ELR (cell line): ENCODE measurements around the gene LRRC7.
A peak's percentile ranks its signal among the peaks of the same experiment; 100 is the strongest.
"Not testable (repeated sequence)": the region's sequence is repeated elsewhere in the genome, so short reads cannot be mapped to it uniquely, and the experiment has no call there.

Experiments
- DNase-seq: peaks from one replicate; pipeline ENCODE4 v3.0.0-alpha.2; 2015; ENCODE audit warnings: low read depth

LRRC7 gene

GRCh38 chr1:70042090-70042731 lies 474.5 kb downstream of the LRRC7 start:
- DNase-seq, result no peak

GRCh38 chr1:70043804-70044203 lies 476.1 kb downstream of the LRRC7 start:
- DNase-seq, result peak; percentile 78

- DNase-seq, result peak; percentile 92
These were observed 477.1 kb downstream of the LRRC7 start for GRCh38 chr1:70044832-70045231.

- DNase-seq, result not testable (repeated sequence)
These were observed 477.9 kb downstream of the LRRC7 start for GRCh38 chr1:70045581-70045980.

- peak; percentile 64 for DNase-seq
These were observed 480.8 kb downstream of the LRRC7 start for GRCh38 chr1:70048336-70049094.

GRCh38 chr1:70051926-70052325 lies 484.2 kb downstream of the LRRC7 start:
- no peak for DNase-seq

- no peak for DNase-seq
These were observed 489.8 kb downstream of the LRRC7 start for GRCh38 chr1:70057500-70057899.

- no peak for DNase-seq
These were observed 493.5 kb downstream of the LRRC7 start for GRCh38 chr1:70061231-70061630.

- DNase-seq, result no peak
These were observed 496.1 kb downstream of the LRRC7 start for GRCh38 chr1:70063861-70064260.

- DNase-seq, result no peak
These were observed 499.0 kb downstream of the LRRC7 start for GRCh38 chr1:70066711-70067110.

- no peak for DNase-seq
These were observed 503.9 kb downstream of the LRRC7 start for GRCh38 chr1:70071601-70072000.

GRCh38 chr1:70072231-70072751 lies 504.6 kb downstream of the LRRC7 start:
- peak; percentile 56 for DNase-seq

- no peak for DNase-seq
These were observed 508.0 kb downstream of the LRRC7 start for GRCh38 chr1:70075761-70076160.

GRCh38 chr1:70077066-70077465 lies 509.3 kb downstream of the LRRC7 start:
- DNase-seq, result no peak

- no peak for DNase-seq
These were observed 511.8 kb downstream of the LRRC7 start for GRCh38 chr1:70079546-70079945.

GRCh38 chr1:70083519-70083918 lies 515.8 kb downstream of the LRRC7 start:
- DNase-seq, result no peak

- DNase-seq, result peak; percentile 48
These were observed 516.7 kb downstream of the LRRC7 start for GRCh38 chr1:70084314-70084915.

GRCh38 chr1:70085521-70085920 lies 517.8 kb downstream of the LRRC7 start:
- no peak for DNase-seq

GRCh38 chr1:70086897-70087296 lies 519.2 kb downstream of the LRRC7 start:
- DNase-seq, result no peak

- DNase-seq, result no peak
These were observed 522.4 kb downstream of the LRRC7 start for GRCh38 chr1:70090141-70090540.

GRCh38 chr1:70090875-70091274 lies 523.2 kb downstream of the LRRC7 start:
- DNase-seq, result peak; percentile 84

GRCh38 chr1:70091811-70092210 lies 524.1 kb downstream of the LRRC7 start:
- no peak for DNase-seq

- DNase-seq, result no peak
These were observed 524.8 kb downstream of the LRRC7 start for GRCh38 chr1:70092526-70092925.
